ENCODE data around the gene PPP1R2B.
"Not testable (repeated sequence)": the region's sequence is repeated elsewhere in the genome, so short reads cannot be mapped to it uniquely, and the experiment has no call there.

Gene PPP1R2B

DNA sequence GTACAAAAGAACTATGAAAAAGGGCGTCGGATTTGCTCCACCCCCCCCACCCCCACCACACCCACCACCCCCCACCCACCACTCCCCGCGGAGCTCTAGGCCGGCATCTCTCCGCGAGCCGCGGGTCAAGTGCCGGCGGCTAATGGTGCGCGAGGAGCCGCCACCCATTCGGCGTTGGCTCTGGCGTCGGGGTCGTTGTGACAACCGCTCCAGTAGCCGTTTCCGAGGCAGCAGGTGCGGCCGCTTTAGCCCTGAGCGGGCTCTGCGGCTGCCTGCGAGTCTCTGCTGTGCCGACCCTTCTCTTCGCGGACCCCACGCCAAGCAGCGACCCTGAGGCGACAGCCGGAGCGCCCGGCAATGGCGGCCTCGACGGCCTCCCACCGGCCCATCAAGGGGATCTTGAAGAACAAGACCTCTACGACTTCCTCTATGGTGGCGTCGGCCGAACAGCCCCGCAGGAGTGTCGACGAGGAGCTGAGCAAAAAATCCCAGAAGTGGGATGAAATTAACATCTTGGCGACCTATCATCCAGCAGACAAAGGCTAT lies at the start of gene PPP1R2B:
Gene PPP1R2B, plus strand, starts transcription at position 90 of the 546 bp plus-strand sequence. Its CDS starts 268 bp downstream, at position 358.
- no peak for DNase-seq (ENCODE audit: low read depth in 2 of 2, low spot score in 1 of 2)

DNA sequence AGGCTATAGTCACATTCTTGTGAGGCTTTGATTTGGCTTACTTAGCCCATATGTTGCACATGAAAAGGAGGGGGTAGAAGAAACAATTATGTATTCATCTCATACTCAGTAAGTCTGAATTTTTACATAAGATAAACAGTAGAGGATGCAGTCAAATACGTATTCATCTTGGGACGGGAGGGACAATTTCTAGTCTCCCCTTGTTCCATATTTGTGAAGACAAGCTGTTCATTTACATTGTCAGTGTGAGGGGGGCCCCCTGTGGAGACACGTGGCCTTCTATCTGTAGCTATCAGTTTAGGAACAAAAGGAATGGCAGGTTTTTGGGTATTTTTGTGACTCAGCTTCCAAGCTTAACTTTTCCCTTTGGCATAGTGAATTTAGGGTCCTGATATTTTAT lies 49.2 kb upstream of the PPP1R2B start:
- no peak for DNase-seq (ENCODE audit: low read depth in 2 of 2, low spot score in 1 of 2)

DNA sequence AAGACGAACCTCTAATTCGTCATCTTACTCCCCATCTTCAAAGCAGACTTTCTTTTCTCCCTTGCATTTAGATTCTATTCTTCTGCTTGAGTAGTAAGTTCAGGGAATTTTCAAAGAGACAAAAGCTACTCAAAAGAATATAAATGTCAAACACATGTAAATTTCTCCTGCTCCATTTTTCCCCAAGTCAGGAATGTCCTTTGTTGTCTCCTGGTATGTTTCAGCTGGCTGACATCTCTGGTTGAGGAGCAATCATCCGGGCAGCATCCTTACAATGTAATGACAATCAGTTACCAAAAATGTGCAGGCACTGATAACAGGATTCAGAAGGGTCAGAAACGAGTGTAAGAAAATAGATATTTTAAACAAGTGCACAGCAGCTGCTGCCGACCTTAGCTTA lies 47.6 kb upstream of the PPP1R2B start:
- DNase-seq (ENCODE audit: low read depth in 2 of 2, low spot score in 1 of 2): no peak

DNA sequence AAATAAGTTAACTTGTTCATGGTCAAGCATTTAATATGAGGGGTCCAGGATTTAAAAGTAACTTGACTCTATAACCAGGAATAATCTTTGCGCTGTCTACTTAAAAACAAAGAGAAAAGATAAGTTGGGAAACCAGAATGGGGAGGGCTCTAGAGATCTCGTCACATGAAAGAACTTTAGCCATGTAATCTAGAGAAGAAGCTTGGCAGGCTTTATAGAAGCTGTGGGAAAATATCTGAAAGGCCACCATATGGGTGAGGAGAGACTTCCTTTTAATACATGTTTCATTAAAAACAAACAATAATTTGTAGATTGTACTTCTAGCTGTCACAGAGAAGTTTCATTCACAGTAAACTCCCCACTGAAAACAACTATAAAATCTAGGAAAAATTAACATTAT lies 46.7 kb upstream of the PPP1R2B start:
- no peak for DNase-seq (ENCODE audit: low read depth in 2 of 2, low spot score in 1 of 2)

DNA sequence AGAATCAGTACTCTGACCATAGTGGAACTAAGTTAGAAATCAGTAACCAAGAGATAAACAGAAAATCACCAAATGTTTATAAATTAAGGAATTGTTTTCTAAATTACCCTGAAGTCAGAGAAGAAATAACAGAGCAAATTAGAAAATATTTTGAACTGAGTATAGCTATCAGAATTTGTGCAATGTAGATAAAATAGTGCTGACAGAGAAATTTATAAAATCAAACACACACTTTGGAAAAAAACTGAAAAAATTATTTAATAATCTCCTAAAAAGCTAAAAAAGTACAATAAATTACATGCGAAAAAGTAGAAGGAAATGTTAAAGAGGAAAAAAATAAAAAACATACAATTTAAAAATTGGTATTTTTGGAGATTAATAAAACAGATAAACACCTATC lies 37.1 kb upstream of the PPP1R2B start:
- no peak for DNase-seq (ENCODE audit: low read depth in 2 of 2, low spot score in 1 of 2)

DNA sequence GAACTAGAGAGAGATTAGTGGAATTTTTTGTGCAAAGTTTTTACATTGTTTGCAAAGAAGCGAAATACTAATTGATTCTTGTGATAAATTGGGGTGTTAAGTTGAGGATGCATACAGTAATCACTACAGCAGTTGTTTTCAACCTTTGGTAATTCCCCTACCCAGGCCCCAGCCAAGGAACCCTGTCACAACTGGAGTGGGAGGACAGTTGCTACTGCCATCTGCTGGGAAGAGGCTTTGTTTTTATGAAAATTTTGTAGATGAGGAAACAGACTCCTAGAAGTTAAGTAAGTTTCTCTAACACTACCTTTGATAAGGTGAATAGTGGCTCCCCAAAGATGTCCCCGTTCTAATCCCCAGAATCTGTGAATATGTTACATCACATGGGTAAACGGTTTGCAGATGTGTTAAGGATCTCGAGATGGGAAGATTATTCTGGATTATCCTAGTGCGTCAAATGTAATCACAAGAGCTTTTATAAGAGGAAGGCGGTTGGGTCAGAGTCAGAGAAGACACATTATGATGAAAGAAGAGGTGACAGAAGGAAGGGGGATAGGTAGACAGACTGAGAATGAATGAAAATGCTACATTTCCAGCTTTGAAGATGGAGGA lies 34.0 kb upstream of the PPP1R2B start:
- DNase-seq (ENCODE audit: low read depth in 2 of 2, low spot score in 1 of 2): no peak

DNA sequence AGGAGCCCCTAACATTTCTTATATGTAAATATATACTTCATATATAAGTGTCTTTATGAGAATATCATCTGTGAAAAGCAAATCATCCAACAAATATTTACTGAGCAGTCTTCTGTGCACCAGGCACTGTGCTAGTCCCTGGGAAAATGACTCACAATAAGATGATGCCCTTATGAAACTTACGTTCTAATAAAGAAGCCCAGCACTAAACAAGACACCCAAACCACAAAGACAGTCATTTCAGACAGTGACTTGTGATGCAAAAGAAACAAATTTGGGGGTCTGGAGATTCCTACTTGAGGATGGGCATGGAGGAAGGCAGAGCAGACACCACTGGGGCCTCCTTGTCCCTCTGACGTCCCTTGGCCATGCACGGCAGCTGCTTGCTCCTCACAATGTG lies 30.6 kb upstream of the PPP1R2B start:
- DNase-seq (ENCODE audit: low read depth in 2 of 2, low spot score in 1 of 2): no peak

DNA sequence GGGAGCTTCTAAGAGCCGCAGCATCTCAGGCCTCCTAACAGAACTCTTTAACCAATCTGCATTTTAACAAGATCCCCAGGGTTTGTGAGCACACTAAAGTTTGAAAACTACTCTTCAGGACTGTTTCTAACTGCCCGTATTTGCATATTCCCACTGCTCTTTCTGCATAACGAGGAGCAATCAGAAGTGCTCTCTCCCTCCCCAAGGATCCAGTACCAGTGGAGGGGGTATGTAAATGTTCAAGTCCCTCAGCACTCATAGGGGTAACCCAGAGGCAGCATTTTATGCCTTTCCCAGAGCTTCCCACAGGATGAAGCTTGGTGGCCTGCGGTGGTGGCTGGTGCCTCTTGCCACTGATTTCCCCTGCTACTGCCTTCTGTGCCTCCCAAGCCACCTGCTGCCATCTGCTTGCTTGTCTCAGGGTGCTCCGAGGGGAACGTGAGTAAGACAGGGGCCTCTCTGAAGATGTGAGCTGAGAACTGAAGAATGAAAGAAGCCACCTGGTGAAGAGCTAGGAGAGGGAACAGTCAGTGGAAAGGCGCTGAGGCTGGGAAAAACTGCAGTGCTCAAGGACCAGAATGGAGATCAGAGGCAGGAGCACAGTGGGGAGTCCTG lies 30.0 kb upstream of the PPP1R2B start:
- no peak for DNase-seq (ENCODE audit: low read depth in 2 of 2, low spot score in 1 of 2)

DNA sequence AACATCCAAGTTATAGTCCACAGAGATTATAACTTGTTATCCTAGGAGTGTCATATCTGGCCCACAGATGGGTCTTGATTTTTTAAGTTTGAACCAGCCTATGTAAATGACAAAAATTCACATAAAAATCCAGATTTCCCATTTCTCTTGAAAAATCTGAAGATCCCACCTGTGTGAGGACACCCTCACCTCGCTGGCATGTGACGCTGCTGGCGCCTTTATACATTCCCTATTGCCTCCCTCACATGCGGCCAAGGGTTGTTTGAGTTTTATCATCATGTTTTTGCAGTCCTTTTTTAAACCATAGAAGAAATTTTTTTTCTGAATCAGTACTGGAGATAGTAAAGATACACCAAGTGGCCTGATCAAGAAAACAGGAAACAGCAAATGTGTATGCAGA lies 25.9 kb upstream of the PPP1R2B start:
- no peak for DNase-seq (ENCODE audit: low read depth in 2 of 2, low spot score in 1 of 2)

DNA sequence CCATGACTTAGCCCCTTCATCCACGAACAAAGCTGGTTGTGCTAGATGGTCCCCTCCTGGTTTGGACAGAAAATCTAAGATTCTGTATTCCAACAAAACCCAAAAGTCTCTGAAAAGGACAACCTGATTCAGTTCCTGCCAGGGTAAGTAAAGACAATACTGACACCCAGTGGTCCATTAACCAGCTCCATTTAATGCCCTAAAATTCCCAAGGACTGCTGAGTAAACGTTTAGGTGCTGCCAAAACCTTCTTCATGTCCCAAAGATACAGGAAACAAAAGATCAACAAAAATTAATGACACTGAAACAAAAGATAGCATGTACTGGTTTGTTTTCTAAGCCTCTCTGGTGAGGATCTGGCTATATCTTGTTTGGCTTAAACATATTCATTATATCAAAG lies 25.3 kb upstream of the PPP1R2B start:
- no peak for DNase-seq (ENCODE audit: low read depth in 2 of 2, low spot score in 1 of 2)

DNA sequence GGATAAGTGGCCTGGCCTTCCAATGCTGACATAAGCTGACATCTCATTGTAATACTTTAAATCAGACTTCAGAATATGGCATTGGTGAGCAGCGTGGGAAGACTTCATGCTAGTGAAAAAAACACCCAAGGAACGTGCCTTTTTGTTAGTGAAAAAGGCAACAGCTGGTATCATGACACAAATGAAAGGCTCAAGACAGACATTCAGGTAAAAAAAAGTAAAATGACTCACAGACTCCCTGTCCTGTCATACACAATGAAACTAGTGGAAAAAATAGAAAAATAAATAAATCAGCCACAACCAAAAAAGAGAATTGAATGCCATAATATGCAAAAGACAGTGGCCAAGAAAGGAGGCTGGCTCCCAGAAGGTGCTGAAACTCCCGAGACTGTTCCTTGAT lies 24.4 kb upstream of the PPP1R2B start:
- no peak for DNase-seq (ENCODE audit: low read depth in 2 of 2, low spot score in 1 of 2)

DNA sequence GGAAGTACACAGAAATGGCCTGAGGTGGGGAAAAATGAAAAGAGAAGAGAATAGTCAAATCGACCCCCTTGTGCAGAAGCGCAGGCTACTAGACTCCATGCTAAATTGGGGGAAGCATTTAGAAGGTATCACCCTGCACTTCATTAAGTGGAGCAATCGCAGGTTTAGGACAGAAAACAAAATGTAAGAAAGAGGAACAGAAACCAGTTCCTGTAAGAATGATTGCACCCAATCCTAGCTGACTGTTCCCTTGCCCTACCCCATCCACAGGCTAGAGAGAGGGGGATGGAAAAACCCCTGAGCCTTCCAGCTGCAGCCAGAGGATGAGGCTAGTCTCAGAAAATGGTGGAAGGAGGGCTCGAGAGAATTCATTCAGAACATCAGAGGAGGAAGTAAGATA lies 23.9 kb upstream of the PPP1R2B start:
- DNase-seq (ENCODE audit: low read depth in 2 of 2, low spot score in 1 of 2): no peak

DNA sequence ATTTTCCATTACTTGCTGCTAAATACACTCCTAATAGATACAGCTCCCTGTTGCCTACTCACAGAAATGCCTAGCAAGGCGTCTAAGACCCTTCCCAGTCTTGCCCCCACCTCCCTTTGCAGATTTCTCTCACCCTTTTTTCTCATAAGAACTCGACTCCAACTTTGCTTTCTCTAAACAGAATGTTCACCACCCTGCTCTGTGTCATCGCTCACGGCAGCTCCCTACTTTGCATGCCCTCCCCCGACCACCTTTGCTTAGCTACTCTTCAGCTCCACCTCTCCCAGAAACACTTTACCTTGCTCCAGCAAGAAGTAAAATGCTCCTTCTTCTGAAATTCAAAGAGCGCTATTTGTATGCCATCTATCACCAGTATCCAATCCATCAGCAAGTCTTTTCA lies 15.2 kb upstream of the PPP1R2B start:
- DNase-seq (ENCODE audit: low read depth in 2 of 2, low spot score in 1 of 2): no peak

DNA sequence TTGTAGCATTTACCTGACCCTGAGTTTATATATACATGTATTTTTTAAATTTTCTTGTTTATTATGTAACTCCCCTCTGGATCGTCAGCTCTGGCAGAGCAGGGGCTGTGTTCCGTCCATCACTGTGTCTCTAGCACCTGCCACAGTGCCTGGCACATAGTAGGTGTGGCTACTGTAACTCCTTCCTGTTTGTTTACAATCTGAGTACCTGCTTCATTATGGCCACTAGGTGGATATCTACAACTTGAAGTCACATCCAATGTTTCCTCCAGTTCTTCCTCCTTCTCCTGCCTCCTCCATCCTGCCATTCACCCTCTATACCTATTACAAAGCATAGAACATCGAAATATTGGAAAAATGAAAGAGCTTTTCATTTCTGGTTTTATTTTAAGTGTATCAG lies 14.2 kb upstream of the PPP1R2B start:
- no peak for DNase-seq (ENCODE audit: low read depth in 2 of 2, low spot score in 1 of 2)

DNA sequence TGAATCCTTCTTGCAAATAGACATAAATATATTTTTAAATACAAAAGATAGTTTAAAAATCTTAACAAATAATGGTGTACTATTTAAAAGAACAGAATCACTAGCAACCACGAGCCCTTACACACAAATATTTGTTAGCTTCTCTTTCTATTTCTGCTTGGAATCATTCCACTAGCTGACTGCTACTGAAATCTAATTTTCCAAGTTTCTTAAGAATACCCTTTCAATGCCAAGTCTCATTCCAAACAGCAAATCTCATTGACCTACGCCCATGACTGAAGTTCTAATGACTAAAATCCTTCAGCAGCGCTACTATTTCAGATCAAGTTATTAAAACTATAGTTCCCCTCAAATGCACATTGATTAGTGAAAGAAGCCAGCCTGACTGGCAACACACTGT lies 13.2 kb upstream of the PPP1R2B start:
- DNase-seq (ENCODE audit: low read depth in 2 of 2, low spot score in 1 of 2): no peak

DNA sequence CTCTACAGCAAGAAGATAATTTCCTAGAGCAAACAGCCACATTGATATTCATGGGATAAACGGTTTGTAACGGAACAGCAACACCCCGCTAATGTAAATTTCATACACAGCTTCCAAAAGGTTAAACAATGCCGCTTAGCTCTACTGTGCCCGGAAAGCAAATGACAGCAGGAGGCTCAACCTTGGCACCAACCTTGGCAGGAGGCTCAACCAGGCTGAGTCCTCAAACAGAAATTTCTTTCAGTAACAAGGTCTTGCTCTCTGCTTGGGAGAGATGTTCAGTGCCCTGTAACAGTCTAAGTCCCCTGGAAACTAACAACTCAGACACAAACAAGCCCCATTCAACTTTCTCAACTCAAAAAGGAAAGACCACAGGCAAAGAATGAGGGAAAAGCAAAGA lies 11.1 kb upstream of the PPP1R2B start:
- no peak for DNase-seq (ENCODE audit: low read depth in 2 of 2, low spot score in 1 of 2)

DNA sequence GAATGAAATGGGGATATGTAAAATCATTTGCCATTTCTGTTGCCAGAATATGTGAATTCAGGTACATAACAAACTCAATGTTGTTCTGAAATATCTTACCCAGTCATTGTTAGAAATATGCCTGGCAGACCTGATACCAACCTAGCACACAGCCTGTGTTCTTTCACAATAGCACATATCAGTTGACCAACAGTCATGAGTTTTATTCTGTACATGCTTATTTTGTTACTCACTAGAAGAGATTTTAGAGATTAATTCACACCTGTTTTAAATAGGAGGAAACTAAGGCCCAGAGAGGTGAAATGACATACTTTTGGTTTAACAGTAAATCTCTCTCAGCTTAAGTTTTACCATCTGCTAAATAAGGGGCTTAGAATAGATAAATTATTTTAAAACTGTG lies 8.4 kb upstream of the PPP1R2B start:
- DNase-seq (ENCODE audit: low read depth in 2 of 2, low spot score in 1 of 2): no peak

DNA sequence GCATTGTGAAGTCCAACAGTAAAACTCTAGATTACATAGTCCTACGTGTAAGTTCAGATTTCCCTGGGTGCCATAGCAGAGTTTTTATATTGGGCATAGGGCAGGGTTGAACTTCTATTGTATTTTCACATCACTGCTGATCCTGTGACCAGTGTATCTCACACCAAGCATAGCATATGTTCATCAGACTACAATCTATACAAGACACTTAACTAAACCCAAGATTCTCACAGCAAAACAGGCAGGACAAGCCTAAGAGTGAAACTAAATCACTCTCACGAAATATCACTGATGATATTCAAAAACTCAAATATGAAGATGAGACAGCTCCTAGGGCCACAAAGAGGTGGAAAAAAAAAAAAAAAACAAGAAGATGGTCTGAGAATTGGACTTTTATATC lies 3.2 kb upstream of the PPP1R2B start:
- DNase-seq (ENCODE audit: low read depth in 2 of 2, low spot score in 1 of 2): no peak

DNA sequence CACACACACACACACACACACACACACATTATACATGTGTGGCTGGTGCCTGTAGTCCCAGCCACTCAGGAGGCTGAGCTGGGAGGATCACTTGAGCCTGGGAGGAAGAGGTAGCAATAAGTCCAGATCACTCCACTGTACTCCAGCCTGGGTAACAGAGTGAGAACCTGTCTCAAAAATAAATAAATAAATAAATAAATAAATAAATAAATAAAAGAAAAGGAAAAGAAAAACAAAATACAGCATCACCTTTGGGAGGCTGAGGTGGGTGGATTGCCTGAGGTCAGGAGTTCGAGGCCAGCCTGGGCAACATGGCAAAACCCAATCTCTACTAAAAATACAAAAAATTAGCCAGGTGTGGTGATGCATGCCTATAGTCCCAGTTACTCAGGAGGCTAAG lies 1.6 kb upstream of the PPP1R2B start:
- DNase-seq (ENCODE audit: low read depth in 2 of 2, low spot score in 1 of 2): not testable (repeated sequence)

DNA sequence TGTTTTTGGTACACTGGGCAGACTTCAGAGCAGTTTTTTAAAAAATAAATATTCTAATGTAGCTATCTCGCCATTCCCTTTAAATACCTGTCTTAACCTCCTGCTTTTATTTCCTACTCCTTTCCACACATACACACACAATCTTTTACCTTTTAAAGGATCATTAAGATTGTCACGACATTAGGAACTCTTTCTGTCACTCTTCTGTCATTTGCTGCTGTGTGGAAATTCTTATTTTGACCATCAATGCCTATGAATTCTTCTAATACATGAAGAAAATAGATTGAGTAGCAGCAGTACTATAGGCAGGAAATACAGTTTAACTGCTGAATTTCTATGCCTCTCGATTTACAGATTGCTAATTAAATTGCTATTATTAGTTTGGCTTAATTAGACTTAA lies 1.8 kb downstream of the PPP1R2B start:
- DNase-seq (ENCODE audit: low read depth in 2 of 2, low spot score in 1 of 2): no peak

DNA sequence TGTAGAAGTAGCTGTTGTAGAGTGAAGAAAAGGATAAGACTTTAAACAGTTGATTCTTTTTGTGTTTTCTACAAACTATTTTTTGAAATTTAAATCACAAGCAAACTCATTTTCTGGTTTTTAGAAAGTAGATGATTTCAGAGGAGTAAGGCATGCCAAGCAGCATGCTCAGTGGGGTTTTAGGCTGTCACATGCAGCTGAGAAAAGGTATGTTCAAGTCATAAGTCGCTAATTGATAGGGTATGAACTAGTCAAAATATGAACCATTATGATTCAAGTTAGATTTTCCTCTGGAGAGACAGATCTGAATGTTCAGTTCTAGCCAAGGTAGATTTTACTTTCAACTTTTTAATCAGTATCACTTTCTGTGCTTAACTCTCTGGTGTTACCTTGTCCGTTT lies 3.0 kb downstream of the PPP1R2B start:
- not testable (repeated sequence) for DNase-seq (ENCODE audit: low read depth in 2 of 2, low spot score in 1 of 2)

DNA sequence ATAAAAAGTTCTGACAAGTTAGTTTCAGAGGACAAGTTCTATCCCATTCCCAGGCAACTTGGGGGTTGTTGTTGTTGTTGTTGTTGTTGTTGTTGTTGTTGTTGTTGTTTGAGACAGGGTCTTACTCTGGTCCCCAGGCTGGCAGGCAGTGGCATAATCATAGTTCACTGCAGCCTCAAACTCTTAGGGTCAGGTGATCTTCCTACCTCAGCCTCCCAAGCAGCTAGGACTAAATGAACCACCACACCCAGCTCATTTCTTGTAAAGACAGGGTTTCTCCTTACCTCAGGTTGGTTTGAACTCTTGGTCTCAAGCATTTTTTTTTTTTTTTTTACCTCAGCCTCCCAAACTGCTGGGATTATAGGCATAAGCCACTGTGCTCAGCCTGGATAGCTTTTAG lies 15.3 kb downstream of the PPP1R2B start:
- DNase-seq (ENCODE audit: low read depth in 2 of 2, low spot score in 1 of 2): no peak

DNA sequence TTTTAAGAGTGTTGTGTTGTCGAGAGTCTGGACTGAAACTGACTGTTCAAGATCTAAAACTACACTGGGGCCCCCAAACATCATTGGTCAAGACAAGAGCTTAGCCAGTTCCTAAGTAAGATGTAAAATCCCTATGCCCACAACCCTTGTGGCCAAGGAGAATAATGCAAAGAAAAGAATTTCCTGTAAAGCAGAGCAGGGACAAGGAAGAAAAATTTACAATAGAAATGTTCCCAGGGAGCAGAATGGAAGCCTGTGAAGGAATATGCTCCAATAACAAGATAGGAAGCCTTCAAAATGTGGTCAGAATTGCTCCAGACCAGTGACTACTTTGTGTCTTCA lies 20.4 kb downstream of the PPP1R2B start:
- DNase-seq (ENCODE audit: low read depth in 2 of 2, low spot score in 1 of 2): no peak

All from stimulated activated CD8-positive, alpha-beta memory T cell treated with anti-CD3 and anti-CD28 coated beads, Interleukin-4, amount 100 ng/mL, for 4 hours (primary cell).